GM12891 (cell line): Measurements from ENCODE around the gene ALPG.
"Not testable (repeated sequence)": the region's sequence is repeated elsewhere in the genome, so short reads cannot be mapped to it uniquely, and the experiment has no call there.

Experiments used
- DNase-seq: peaks from one replicate; pipeline ENCODE4 v3.0.0; 2011; ENCODE audit warnings: low spot score; ENCODE audit not compliant: insufficient read length
- FAIRE-seq: peaks from 2 replicates; lab custom pipeline; 2011; peaks lifted over from hg19 to GRCh38; lab: Jason Lieb, UNC
- PAX5 ChIP-seq: IDR thresholded peaks from 2 replicates; pipeline ENCODE4 v1.6.1; 2011; ENCODE audit warnings: low read length, moderate library complexity, mild to moderate bottlenecking; ENCODE audit not compliant: insufficient read depth, severe bottlenecking
- POLR2A ChIP-seq: IDR thresholded peaks from 2 replicates; pipeline ENCODE4 v1.6.1; 2011; ENCODE audit warnings: low read depth, low read length, control low read depth
- POLR2AphosphoS5 ChIP-seq: IDR thresholded peaks from 2 replicates; pipeline ENCODE4 v1.6.1; 2011; ENCODE audit warnings: low read depth, low read length, control low read depth
- POU2F2 ChIP-seq: IDR thresholded peaks from 2 replicates; pipeline ENCODE4 v1.6.1; 2011; ENCODE audit warnings: low read depth, mild to moderate bottlenecking, control low read depth, low read length, moderate library complexity
- SPI1 ChIP-seq: IDR thresholded peaks from 2 replicates; pipeline ENCODE4 v1.6.1; 2011; ENCODE audit warnings: low read depth, low read length, control low read depth
- TAF1 ChIP-seq: IDR thresholded peaks from 2 replicates; pipeline ENCODE4 v1.6.1; 2011; ENCODE audit warnings: low read depth, low read length, control low read depth

The ALPG gene

DNA sequence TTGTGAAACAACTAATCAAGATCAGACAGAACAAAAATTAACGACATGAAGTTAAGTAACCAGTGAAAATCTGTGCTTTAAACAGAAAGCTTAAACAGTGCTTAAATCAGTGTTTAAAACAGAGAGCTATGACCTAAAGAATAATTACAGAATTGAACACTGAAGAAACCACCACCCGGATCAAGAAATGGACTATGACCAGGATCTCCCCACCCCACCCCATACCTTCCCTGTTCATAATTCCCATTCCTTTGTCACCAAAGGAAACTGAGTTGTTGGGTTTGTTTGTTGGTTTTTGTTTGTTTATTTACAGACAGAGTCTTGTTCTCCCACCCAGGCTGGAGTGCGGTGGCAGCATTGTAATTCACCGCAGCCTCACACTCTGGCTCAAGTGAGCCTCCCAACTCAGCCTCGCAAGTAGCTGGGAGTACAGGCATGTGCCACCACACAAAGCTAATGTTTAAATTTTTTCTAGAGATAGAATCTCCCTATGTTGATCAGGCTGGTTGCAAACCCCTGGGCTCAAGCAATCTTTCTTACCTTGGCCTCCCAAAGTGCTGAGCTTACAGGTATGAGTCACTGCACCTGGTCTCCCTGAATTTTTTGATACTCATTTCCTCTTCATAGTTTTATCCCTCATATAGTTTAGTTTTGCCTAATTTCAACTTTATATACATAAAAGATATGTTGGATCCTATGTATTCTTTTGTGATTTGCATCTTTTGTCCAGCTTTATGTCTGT lies 8.2 kb upstream of the ALPG start:
- TF ChIP-seq PAX5 (no peak), TAF1 (no peak), SPI1 (no peak), POLR2A (no peak), POU2F2 (no peak), POLR2AphosphoS5 (no peak)
- FAIRE-seq (no peak), DNase-seq (no peak)

DNA sequence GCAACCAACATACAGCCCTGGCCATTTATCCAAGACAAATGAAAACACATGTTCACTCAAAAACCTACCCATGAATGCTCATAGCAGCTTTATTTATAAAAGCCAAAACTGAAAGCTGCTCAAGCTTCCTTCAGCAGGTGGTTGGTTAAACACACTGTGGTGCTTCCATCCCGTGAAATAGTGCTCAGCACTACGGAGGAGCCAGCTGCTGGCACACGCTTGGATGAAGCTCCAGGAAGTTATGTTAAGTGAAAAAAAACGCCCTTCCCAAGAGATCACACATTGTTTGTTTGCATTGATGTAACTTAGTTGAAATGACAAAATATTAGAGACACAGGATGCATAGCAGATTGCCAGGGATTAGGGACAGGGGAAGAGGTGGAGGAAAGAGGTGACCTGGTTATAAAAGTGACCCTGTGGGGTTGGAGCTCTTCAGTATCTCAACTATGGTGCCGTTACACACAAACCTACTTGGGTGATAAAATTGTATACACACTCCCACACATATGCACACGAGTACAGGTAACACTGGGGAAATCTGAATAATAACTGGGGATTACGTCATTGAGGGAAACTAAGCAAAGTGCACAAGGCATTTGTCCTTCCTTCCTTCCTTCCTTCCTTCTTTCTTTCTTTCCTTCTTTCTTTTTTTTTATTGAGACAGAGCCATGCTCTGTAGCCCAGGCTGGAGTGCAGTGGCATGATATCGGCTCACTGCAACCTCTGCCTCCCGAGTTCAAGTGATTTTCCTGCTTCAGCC lies 6.2 kb upstream of the ALPG start:
- no peak for DNase-seq
- FAIRE-seq = no peak
- TF ChIP-seq PAX5 (no peak), POLR2A (no peak), SPI1 (no peak), TAF1 (no peak), POLR2AphosphoS5 (no peak), POU2F2 (no peak)

DNA sequence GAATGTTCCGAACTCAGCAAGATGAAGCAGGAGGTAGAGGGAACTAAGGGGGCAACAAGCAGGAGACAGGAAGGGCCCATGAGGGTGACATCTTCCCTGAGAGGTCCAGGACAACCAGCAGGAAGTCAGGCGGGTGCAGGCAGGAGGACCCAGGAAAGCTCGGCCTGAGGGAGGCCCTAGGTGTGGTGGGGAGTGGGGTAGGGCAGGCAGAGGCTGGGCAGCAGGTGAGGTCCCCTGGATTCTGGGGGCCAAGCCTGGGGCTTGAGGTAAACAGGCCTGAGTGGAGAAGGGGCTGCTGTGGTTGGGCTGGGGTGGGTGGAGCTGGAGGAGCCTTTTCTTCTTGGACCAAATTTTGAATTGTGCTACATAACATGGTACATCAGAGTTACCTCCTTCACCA lies 4.1 kb upstream of the ALPG start:
- DNase-seq (no peak), FAIRE-seq (no peak)
- TF ChIP-seq POLR2A (no peak), SPI1 (no peak), TAF1 (no peak), POLR2AphosphoS5 (no peak), PAX5 (no peak), POU2F2 (no peak)

DNA sequence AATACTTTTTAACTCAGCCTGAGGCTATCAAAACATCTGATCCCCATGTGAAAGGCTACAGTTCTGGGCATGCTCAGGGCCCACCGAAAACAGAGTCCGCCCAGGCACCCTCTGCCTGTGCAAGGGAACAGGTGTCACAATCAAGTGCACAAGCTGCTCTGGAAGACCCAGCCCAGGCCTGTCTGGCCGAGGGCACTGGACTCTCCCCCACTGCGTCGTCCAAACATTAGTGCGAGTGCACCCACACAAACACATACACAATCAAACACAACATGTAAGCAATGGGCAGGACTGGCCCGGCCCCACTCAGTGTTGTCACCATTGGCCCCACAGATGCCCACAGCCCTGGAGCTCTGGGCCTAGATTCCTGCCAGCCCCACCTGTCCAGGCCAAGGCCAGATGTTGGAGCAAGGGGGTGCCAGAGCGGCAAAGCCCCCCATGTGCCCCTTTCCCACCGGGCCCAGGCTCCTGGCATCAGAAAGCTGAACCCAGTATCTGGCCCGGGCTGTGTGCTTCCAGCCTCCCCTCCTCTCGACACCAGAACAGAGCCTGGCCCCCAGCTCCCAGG lies 617 bp upstream of the ALPG start:
- no peak for TF ChIP-seq POU2F2
- TF ChIP-seq POLR2A = no peak
- no peak for TF ChIP-seq PAX5
- TF ChIP-seq TAF1 = no peak
- no peak for TF ChIP-seq SPI1
- no peak for TF ChIP-seq POLR2AphosphoS5
- DNase-seq (no peak), FAIRE-seq (no peak)

DNA sequence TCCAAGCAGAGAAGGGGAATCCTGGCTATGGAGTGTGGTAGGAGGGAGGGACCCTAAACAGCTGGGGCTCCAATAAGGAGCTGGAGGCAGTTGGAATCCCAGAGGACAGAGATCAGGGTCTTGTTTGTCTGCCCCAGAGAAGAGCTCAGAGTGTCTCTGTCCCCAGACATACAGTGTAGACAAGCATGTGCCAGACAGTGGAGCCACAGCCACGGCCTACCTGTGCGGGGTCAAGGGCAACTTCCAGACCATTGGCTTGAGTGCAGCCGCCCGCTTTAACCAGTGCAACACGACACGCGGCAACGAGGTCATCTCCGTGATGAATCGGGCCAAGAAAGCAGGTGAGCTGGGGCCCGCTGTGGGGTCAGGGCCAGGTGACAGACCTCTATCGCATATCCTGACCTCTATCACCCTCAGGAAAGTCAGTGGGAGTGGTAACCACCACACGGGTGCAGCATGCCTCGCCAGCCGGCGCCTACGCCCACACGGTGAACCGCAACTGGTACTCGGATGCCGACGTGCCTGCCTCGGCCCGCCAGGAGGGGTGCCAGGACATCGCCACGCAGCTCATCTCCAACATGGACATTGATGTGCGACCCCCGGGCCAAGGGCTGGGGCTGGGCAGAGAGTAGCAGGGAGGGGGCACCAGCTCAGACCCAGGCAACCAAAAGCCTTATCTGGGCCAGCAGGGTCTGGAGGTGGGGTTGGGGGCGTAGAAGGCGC lies 945 bp downstream of the ALPG start:
- not testable (repeated sequence) for FAIRE-seq

DNA sequence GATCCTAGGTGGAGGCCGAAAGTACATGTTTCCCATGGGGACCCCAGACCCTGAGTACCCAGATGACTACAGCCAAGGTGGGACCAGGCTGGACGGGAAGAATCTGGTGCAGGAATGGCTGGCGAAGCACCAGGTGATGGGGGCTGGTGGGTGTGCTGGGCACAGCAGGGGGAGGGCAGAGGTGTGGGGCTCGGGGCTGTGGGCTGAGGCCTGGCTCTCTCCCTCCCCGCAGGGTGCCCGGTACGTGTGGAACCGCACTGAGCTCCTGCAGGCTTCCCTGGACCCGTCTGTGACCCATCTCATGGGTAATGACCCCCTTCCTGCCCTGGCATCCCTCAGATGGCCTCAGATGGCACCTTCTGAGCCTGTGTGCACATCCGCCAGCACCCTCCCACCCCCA lies 1.6 kb downstream of the ALPG start:
- not testable (repeated sequence) for DNase-seq, FAIRE-seq

More for the DNA sequence above, 945 bp downstream of the ALPG start:
- DNase-seq = not testable (repeated sequence)

DNA sequence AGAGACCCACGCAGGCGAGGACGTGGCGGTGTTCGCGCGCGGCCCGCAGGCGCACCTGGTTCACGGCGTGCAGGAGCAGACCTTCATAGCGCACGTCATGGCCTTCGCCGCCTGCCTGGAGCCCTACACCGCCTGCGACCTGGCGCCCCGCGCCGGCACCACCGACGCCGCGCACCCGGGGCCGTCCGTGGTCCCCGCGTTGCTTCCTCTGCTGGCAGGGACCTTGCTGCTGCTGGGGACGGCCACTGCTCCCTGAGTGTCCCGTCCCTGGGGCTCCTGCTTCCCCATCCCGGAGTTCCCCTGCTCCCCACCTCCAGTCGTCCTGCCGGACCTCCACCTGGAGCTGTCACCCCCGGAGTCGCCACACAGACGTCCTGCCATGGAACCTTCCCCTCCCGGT lies 3.0 kb downstream of the ALPG start:
- FAIRE-seq, DNase-seq: not testable (repeated sequence)

DNA sequence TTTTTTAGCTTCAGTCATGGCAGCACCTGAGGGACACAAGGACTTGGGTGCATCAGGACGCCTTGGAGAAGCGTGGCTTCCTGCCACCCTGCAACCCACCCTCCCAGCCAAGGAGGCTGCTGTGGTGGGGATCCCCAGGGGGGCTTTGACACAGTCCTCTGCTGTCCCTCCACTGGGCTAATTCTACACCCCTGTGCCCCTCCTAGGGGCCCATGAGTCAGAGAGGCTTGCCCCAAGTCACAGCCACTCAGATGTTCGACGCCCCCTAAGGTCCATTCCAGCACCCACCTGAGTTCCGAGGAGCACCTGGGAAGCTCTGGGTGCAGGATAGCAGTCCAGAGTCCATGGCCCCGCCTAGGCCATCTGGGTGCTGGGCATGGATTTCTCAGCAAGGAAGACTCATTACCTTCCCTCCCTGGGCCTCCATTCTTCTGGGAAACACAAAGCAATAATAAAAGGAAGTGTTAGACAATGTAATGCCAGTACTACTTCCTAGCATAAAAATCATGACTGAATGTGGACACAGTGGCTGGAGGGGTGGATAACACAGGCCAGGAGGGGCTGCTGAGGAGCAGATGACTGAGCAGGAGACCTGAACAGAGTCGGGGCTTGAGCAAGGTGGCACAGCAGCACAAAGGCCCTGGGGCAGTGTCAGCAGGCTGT lies 3.7 kb downstream of the ALPG start:
- DNase-seq = no peak
- no peak for FAIRE-seq

DNA sequence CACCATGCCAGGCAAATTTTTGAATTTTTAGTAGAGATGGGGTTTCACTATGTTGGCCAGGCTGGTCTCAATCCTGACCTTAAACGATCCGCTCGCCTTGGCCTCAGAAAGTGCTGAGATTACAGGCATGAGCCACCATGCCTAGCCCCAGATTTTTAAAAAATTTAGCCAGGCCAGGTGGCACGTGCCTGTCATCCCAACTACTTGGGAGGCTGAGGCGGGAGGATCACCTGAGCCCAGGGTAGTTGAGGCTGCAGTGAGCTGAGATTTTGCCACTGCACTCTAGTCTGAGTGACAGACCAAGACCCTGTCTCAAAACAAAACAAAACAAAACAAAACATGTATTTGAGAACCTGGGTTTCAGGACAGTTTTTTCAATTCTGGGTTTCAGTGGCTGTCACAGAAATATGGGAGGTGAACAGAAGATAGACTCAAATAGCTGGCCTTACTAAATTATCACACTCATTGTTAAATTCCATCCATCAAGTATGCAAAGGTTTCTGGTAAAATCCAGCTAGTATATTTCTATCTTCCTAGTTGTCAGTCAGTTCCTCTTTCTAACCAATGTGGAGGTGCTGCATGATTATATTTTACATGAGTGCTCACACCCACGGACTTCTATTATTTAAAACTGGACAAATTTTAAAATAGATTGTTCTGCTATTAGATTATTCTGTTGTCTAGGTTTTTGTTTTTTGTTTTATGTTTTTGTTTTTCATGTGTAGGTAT lies 5.4 kb downstream of the ALPG start:
- TF ChIP-seq POU2F2 (no peak), TAF1 (no peak), PAX5 (no peak), POLR2A (no peak), SPI1 (peak; percentile 82), POLR2AphosphoS5 (no peak)
- DNase-seq = no peak
- peak; percentile 16 for FAIRE-seq

More for the DNA sequence above, 3.7 kb downstream of the ALPG start:
- no peak for TF ChIP-seq PAX5
- no peak for TF ChIP-seq POLR2A
- no peak for TF ChIP-seq POLR2AphosphoS5
- no peak for TF ChIP-seq POU2F2
- TF ChIP-seq SPI1 = no peak
- TF ChIP-seq TAF1 = no peak
